GM10266 (cell line): ENCODE results near the gene GGTLC2.

Experiments
- DNase-seq: peaks from one replicate; pipeline ENCODE4 v3.0.0; 2012; ENCODE audit errors: extremely low spot score
- CTCF ChIP-seq: IDR thresholded peaks from 2 replicates; pipeline ENCODE4 v1.5.1; 2012; ENCODE audit warnings: mild to moderate bottlenecking, low read depth; ENCODE audit not compliant: control insufficient read depth, insufficient read depth; ENCODE audit errors: missing control alignments

GGTLC2 gene

GRCh38 chr22:22678970-22679369, 34.6 kb downstream of the GGTLC2 start:
- DNase-seq, result no peak
- no peak for TF ChIP-seq CTCF

- DNase-seq, result no peak
- TF ChIP-seq CTCF, result no peak
Measured at GRCh38 chr22:22680396-22680795, 36.0 kb downstream of the GGTLC2 start.

GRCh38 chr22:22681221-22681739, 36.9 kb downstream of the GGTLC2 start:
- DNase-seq, result no peak
- TF ChIP-seq CTCF, result no peak

GRCh38 chr22:22682196-22682595, 37.8 kb downstream of the GGTLC2 start:
- no peak for TF ChIP-seq CTCF
- DNase-seq, result no peak

- DNase-seq, result no peak
- TF ChIP-seq CTCF, result no peak
Measured at GRCh38 chr22:22682807-22683667, 38.6 kb downstream of the GGTLC2 start.

- TF ChIP-seq CTCF, result no peak
- DNase-seq, result no peak
Measured at GRCh38 chr22:22683668-22684361, 39.4 kb downstream of the GGTLC2 start.
